ENCODE data around the gene CTSE. TPM values are rescaled to one million over a fixed set of nuclear protein-coding genes. Genes with fewer than 3 reads are reported as not detected.

The CTSE gene
- total and polyA plus RNA-seq, 2 of the 13 experiments (the other 11 are each of a cell fraction or from before 2014, with no cell fraction given) = 0.50 to 0.69 TPM

DNA sequence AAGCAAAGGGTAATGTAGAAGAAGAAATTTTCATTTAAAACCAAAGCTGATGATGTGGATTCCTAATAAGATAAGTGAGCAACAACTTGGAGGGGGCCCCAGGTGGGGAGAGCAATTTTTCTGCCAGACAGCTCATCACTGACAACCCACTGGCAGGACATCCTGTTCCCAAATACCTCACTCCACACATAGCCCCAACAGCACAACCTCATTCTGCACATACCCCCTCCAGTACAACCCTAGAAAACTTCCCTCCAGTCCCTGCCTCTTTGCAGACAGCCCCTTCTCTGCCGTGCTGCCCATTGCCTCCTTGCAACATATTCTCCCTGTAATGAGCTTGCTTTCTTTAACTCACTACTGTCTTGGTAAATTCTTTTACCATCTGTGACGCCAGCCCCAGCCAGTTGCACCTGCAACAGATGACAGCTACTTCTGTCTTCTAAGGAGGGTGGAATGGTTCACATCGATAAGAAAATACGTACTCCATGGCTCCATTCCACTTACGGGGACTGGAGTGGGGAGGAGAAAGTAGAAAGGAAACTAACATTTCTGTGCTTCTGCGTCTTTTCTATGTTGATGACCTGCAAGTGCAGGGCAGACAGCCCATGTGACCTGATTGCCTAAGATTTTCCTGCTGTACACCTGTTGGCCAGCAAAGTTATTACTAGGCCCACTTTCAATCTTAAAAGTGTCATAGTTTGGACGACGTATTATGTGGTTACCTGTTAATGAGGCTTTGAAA, 44.0 kb upstream of the CTSE start:
- no peak overlapping the region for H3K27ac ChIP-seq (ENCODE audit: extremely low read length, insufficient read depth, low read length)
- BruUV-seq (replicated peaks) = no TSS peak
- 88% methylated on average over 8 of the region's 8 CpGs for WGBS (ENCODE audit: low lambda C conversion rate)
- ChIA-PET POLR2A (interaction anchor here (1.2 kb wide), 1 partner anchor 12 kb away, joined by 3 read pairs; no protein-coding TSS in a partner anchor), CTCF (ENCODE audit: low intra/inter-chr PET ratio, low total read pairs) (no interaction called here)
- in situ Hi-C loops (cut with HindIII; ENCODE audit: extremely low pct_ligation_motif_present, low pct_unique_long_range_greater_than_20kb) = no loop called here
- no peaks in the 10 kb centered on the region for H3K27me3 ChIP-seq (ENCODE audit: control insufficient read depth in 1 of 2, insufficient read depth in 2 of 2, low read length in 2 of 2)
- no peaks in the 10 kb centered on the region for H4K20me1 ChIP-seq (ENCODE audit: insufficient read depth, low read length)
- H2AFZ ChIP-seq (ENCODE audit: low read length) = no peak overlapping the region
- no peaks in the 10 kb centered on the region for H3K79me2 ChIP-seq (ENCODE audit: insufficient read depth, low read length)
- no peaks in the 10 kb centered on the region for H3K9me3 ChIP-seq (ENCODE audit: low read length)
- ATAC-seq (no peak), FAIRE-seq (no peak), DNase-seq (ENCODE audit: low spot score) (no peak)
- peaks cover 1 to 3% of the 10 kb centered on the region in 2 experiments; a peak in 2 of 5 replicates for H3K36me3 ChIP-seq (replicated peaks in 1 of 2; ENCODE audit: control insufficient read depth in 1 of 2, insufficient read depth in 2 of 2, low read length in 2 of 2)
- no peak overlapping the region for H3K4me2 ChIP-seq (ENCODE audit: low read depth, low read length)
- H3K4me3 ChIP-seq (replicated peaks in 1 of 3; ENCODE audit: insufficient read depth in 1 of 3, low read depth in 2 of 3, low read length in 3 of 3) = no peak overlapping the region
- intact Hi-C loops (cut with micrococcal nuclease; ENCODE audit: unreplicated experiment) = no loop called here
- H3K9ac ChIP-seq (ENCODE audit: insufficient read depth, low read depth, low read length) = no peak overlapping the region
- H3K4me1 ChIP-seq (ENCODE audit: insufficient read depth, low read length) = no peaks in the 10 kb centered on the region
- TF ChIP-seq ZNF446 (CRISPR knock-in tag; IDR thresholded peaks at IDR 0.05) (no peak), KLF6 (CRISPR knock-in tag; IDR thresholded peaks at IDR 0.05) (no peak), TRIM24 (CRISPR knock-in tag; IDR thresholded peaks at IDR 0.05) (no peak), SP140L (CRISPR knock-in tag; IDR thresholded peaks at IDR 0.05; ENCODE audit: borderline replicate concordance) (no peak), SAP130 (CRISPR knock-in tag; IDR thresholded peaks at IDR 0.05; ENCODE audit: low read depth) (no peak), ZNF777 (CRISPR knock-in tag; IDR thresholded peaks at IDR 0.05) (no peak), FLYWCH1 (CRISPR knock-in tag; IDR thresholded peaks at IDR 0.05) (no peak), ZIK1 (CRISPR knock-in tag; IDR thresholded peaks at IDR 0.05; ENCODE audit: borderline replicate concordance, low read depth) (no peak), ZNF577 (CRISPR knock-in tag; IDR thresholded peaks at IDR 0.05; ENCODE audit: borderline replicate concordance, low read depth) (no peak), ZNF572 (CRISPR knock-in tag; IDR thresholded peaks at IDR 0.05) (no peak), RAD21 (CRISPR knock-in tag; IDR thresholded peaks at IDR 0.05) (no peak)
- TF ChIP-seq, protein P1, sequence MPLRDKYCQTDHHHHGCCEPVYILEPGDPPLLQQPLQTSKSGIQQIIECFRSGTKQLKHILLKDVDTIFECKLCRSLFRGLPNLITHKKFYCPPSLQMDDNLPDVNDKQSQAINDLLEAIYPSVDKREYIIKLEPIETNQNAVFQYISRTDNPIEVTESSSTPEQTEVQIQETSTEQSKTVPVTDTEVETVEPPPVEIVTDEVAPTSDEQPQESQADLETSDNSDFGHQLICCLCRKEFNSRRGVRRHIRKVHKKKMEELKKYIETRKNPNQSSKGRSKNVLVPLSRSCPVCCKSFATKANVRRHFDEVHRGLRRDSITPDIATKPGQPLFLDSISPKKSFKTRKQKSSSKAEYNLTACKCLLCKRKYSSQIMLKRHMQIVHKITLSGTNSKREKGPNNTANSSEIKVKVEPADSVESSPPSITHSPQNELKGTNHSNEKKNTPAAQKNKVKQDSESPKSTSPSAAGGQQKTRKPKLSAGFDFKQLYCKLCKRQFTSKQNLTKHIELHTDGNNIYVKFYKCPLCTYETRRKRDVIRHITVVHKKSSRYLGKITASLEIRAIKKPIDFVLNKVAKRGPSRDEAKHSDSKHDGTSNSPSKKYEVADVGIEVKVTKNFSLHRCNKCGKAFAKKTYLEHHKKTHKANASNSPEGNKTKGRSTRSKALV (CRISPR knock-in tag; IDR thresholded peaks at IDR 0.05) = no peak
- TF ChIP-seq, protein P2, sequence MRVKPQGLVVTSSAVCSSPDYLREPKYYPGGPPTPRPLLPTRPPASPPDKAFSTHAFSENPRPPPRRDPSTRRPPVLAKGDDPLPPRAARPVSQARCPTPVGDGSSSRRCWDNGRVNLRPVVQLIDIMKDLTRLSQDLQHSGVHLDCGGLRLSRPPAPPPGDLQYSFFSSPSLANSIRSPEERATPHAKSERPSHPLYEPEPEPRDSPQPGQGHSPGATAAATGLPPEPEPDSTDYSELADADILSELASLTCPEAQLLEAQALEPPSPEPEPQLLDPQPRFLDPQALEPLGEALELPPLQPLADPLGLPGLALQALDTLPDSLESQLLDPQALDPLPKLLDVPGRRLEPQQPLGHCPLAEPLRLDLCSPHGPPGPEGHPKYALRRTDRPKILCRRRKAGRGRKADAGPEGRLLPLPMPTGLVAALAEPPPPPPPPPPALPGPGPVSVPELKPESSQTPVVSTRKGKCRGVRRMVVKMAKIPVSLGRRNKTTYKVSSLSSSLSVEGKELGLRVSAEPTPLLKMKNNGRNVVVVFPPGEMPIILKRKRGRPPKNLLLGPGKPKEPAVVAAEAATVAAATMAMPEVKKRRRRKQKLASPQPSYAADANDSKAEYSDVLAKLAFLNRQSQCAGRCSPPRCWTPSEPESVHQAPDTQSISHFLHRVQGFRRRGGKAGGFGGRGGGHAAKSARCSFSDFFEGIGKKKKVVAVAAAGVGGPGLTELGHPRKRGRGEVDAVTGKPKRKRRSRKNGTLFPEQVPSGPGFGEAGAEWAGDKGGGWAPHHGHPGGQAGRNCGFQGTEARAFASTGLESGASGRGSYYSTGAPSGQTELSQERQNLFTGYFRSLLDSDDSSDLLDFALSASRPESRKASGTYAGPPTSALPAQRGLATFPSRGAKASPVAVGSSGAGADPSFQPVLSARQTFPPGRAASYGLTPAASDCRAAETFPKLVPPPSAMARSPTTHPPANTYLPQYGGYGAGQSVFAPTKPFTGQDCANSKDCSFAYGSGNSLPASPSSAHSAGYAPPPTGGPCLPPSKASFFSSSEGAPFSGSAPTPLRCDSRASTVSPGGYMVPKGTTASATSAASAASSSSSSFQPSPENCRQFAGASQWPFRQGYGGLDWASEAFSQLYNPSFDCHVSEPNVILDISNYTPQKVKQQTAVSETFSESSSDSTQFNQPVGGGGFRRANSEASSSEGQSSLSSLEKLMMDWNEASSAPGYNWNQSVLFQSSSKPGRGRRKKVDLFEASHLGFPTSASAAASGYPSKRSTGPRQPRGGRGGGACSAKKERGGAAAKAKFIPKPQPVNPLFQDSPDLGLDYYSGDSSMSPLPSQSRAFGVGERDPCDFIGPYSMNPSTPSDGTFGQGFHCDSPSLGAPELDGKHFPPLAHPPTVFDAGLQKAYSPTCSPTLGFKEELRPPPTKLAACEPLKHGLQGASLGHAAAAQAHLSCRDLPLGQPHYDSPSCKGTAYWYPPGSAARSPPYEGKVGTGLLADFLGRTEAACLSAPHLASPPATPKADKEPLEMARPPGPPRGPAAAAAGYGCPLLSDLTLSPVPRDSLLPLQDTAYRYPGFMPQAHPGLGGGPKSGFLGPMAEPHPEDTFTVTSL (CRISPR knock-in tag; IDR thresholded peaks at IDR 0.05; ENCODE audit: borderline replicate concordance) = no peak
- TF ChIP-seq, protein P3, sequence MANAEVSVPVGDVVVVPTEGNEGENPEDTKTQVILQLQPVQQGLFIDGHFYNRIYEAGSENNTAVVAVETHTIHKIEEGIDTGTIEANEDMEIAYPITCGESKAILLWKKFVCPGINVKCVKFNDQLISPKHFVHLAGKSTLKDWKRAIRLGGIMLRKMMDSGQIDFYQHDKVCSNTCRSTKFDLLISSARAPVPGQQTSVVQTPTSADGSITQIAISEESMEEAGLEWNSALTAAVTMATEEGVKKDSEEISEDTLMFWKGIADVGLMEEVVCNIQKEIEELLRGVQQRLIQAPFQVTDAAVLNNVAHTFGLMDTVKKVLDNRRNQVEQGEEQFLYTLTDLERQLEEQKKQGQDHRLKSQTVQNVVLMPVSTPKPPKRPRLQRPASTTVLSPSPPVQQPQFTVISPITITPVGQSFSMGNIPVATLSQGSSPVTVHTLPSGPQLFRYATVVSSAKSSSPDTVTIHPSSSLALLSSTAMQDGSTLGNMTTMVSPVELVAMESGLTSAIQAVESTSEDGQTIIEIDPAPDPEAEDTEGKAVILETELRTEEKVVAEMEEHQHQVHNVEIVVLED (CRISPR knock-in tag; IDR thresholded peaks at IDR 0.05; ENCODE audit: borderline replicate concordance) = no peak

All from HepG2 (cell line).